ENCODE data around the gene CFAP58. TPM values are rescaled to one million over a fixed set of nuclear protein-coding genes. Genes with fewer than 3 reads are reported as not detected.
A peak's percentile ranks its signal among the peaks of the same experiment; 100 is the strongest.

CFAP58 gene, protein sequence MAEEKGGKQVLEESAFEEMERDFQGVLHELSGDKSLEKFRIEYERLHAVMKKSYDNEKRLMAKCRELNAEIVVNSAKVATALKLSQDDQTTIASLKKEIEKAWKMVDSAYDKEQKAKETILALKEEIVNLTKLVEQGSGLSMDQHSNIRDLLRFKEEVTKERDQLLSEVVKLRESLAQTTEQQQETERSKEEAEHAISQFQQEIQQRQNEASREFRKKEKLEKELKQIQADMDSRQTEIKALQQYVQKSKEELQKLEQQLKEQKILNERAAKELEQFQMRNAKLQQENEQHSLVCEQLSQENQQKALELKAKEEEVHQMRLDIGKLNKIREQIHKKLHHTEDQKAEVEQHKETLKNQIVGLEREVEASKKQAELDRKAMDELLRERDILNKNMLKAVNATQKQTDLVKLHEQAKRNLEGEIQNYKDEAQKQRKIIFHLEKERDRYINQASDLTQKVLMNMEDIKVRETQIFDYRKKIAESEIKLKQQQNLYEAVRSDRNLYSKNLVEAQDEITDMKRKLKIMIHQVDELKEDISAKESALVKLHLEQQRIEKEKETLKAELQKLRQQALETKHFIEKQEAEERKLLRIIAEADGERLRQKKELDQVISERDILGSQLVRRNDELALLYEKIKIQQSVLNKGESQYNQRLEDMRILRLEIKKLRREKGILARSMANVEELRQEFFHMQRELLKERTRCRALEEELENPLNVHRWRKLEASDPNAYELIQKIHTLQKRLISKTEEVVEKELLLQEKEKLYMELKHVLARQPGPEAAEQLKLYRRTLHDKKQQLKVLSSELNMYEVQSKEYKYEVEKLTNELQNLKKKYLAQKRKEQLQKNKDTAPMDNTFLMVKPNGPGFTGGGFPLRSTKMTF
- total RNA-seq, result 1.1 and 3.0 TPM in 2 replicates

DNA sequence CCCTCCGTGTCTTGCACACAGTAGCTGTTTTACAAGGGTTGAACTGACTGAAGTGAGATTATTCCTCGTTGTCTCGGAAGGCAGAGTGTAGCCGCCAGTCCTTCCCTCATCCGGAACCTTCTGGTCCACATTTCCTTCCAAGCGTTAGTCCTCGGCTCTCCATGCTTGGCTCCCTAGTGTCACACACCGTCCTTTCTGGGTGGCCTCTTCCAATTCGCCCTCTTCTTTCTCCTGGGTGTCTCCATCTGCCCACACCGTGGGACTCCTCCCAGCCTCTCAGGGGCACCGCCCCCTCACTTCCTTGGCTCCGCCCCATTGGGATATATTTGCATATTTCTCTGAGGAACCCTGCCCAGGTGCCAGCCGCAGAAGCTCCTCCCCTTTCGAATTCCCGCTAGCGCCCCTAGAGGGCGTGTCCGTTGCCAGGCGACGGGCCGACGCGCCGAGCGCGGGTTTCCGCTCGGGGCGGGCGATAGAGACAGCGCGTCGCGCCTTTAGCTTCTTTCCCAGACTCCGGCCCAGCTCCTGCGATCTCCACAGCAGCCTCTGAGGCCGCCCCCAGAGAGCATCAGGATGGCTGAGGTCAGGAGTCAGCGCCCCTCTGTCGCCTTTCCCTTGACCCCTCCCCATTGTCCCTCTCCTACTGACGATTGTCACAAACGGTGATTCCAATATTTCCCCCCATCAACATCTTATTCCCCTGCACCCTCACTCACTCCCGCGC, at the start of gene CFAP58:
Gene CFAP58 (plus strand): TSS at position 509 of the 724 bp plus-strand sequence. CDS start 65 bp downstream, at position 574.
- peak; percentile 82 to 84 for DNase-seq (ENCODE audit: low read depth in 2 of 2)

DNA sequence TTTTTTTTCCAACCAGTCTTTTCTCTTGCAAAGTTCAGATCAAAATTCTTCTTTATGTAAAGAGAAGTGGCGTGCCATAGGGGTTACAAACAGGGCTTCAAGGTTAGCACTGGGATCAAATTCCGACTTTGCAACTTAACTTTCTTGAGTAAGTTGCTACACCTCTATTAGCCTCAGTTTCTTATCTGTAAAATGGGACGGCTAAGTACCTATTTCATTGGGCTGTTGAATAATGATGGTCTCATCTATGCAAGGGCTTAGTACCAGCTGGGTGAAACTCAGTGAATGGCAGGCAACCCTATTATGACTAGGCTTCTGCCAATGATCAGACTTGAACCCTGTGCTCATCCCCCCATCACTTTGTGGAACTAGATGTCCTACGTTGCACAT, 49.3 kb upstream of the CFAP58 start:
- DNase-seq (ENCODE audit: low read depth in 2 of 2), result peak in 1 of 2 donors; percentile 27

DNA sequence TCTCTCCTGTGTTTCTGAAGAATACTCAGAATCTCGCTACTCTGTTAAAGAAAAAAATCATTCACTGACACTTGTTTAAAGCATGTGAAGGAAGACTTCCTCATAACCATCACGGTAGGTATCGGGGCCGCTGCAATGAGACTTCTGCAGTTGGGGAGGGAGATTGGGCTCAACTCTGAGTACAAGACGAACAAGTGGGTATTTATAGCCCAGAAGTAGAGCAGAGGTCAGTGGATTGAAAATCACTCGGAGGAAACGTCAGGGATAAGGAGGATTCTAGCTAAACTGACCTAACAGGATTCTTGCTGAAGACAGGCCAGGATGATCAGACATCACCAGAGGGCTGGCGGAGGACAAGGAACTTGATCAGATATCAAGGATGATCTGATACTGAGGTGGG, 48.7 kb upstream of the CFAP58 start:
- DNase-seq (ENCODE audit: low read depth in 2 of 2), result peak in 1 of 2 donors; percentile 26

DNA sequence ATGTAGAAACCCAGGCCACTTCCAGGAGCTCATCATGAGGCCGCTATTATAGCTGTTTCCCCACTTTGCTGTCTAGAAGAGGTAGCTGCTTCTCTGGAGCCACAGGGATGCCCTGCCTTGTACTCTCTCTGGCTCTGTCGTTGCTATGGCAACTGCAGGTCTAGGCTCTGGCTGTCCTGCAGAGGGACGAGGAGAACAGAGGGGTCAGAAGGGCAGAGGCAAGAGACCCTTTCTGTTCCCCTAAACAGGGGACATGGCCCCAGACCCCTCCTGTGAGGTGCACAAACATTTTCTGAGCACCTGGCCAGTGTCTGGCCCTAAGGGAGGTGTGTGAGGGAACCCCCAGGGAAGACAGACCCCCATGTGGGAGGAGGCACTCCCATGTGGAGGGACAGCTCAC, 46.7 kb upstream of the CFAP58 start:
- DNase-seq (ENCODE audit: low read depth in 2 of 2), result peak in 1 of 2 donors; percentile 52

DNA sequence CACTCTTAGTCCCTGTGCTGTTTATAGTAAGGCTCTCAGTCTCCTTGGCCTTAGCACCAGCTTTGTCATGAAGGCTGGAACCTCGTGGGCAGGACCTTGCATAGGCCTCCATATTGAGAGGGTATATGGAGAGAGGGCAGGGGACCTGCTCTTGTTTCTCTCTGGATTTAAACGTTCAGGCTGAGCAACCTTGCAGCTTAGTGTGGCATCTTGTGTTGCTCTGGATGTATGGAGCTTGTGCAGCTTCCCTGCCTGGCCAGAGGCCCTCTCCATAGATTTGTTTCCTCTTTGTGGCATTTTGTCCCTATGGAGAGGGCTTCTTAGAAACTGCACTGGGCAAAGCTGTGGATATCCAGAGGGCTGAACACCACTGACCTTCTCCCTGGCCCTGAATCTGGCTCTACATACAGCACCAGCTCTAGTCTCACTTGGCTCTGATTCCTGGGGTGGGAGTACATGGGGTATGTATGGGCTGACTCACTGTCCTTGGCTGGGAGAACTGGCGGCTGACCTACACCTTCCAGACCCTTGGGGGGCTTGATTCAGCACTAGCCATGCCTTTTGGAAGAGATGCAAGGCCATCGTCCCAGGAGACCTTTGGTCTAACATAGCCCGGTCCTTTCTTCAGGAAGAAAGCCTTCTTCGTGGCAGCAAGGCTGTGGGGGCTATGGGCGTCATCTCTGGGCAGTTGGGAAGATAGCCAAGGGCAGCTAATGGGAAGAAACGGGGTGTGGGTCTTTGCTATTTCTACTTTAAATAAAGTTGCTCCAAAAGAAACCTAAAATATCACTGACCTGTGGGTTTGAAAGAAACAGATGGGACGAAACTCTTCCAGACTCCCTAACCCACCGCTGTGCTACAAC, 45.8 kb upstream of the CFAP58 start:
- peak in 1 of 2 donors; percentile 43 for DNase-seq (ENCODE audit: low read depth in 2 of 2)

DNA sequence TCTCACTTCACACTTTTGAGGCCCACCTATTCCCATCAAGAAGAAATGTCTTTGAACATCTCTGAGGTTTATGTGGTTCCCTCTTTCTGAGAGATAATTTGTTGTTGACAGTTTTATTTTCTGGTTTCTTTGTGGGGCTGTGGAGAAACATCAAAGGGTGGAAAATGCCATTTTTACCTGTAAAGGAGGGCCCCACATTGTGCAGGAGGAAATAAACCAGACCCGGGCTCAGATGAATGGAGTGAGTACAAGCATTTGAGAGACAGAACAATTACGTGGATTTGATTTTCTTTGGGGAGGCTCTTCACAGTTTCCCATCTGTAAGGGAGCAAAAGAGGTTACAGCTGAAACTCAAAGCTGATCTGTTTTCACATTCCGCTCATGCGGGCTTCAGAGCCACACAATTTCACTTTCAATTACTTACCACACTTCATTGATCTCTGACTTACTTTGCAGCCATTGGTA, 45.2 kb upstream of the CFAP58 start:
- no peak for DNase-seq (ENCODE audit: low read depth in 2 of 2)

DNA sequence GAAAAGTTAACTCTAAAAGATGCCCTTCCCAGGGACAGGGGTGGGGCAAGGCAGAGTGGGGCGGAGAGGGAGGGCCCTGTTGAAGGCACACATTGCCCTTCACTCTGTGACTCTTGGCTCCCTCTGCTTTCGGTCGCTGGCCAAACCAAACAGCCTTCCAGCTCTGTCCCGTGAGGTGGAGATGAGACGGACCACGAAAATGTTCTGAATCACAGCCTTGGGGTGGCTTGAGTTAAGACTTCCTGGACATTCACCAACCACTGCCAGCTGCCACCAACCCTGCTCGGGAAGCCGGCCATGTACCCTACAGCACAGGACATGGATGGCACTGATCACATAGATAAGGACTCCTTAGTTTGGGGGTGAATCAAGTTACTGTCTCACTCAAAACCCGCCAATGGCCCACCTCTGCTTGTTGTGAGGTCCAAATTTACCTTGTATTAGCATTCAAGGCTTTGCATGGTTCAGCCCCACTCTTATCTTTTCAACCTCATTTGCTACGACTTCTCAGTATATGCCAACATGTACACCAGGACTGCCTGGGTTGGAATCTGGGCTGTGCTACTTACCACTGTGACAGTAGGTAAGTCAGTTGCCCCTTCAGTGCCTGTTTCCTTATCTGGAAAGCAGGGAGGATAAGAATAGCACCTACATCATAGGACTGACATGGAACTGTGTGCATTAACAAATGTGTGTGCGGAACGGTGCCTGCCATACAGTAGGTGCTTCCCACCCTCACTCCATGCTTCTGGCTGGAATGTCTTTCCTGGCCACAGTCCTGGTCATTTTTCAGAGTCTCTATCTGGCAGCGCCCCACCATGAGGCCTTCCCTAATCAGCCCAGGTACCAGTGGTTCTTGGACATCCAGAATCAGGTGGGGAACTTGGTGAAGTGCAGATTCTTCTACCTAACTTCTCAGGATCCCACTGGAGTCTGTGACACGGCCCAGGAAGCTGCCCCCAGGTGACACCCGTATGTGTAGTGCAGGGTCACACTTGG, 43.4 kb upstream of the CFAP58 start:
- DNase-seq (ENCODE audit: low read depth in 2 of 2), result peak in 1 of 2 donors; percentile 72

DNA sequence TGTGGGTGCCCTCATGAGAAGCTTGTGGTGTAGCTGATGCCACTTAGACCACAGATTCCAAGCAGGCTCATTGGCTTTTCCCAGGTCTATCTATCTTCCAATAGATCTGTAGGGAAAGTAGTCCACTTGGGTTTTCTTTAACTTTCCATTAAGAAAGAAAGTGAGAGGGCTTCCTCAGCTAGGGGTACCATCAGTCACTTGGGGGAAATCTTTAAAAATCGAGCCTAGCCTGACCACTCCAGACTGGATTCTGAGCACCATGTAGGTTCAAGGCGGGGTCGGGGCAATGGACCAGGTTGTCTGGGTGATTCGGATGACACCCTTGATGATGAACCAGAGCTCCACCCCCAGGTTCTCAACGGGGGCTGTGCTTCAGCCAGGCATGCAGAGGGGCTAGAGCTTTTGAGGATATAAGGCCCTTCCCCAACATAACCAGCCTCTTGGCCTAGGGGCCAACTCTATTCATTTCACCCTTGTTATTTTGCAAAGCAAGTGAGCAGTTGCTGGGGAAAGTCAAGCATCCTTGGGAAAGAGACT, 42.4 kb upstream of the CFAP58 start:
- no peak for DNase-seq (ENCODE audit: low read depth in 2 of 2)

DNA sequence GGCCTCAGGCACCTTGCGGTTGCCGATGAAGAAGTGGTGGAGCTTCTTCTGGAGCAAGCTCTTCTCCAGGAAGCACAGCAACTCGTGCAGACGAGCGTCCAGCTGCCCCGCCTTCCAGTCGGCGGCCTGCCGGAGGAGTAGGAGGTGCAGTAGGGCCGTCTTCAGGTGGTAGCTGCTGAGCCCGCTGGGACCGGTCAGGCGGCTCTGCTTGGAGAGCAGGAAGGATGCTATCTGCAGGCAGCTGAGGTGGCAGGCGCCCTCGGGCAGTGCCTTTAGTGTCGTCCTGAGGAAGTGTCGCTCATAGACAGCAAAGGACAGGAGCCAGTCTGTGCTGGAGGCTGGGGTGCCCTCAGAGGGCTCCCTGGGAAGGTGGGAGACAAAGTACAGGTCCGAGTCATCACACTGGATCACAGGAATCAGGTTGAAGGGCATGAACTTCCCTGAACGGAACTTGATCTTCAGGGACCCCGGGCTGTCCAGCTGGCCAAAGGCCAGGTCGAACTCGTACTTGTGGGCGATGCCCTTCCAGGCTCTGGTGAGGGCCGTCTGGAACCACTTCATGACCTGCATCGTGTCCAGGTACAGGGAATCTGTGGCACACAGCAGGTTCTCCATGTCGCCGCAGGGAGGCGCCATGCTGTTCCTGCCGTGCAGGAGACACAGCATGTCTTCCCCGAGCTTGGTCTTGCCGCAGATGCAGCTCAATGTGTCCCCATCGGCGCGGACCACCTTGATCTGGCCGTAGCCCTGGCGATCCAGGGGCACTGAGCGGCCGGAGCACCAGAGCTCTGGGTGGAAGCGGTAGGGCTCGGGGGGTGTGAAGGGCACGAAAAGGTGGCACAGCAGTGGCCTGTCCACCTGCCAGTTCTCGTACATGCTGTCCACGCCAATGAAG, 38.8 kb upstream of the CFAP58 start:
- no peak for DNase-seq (ENCODE audit: low read depth in 2 of 2)

DNA sequence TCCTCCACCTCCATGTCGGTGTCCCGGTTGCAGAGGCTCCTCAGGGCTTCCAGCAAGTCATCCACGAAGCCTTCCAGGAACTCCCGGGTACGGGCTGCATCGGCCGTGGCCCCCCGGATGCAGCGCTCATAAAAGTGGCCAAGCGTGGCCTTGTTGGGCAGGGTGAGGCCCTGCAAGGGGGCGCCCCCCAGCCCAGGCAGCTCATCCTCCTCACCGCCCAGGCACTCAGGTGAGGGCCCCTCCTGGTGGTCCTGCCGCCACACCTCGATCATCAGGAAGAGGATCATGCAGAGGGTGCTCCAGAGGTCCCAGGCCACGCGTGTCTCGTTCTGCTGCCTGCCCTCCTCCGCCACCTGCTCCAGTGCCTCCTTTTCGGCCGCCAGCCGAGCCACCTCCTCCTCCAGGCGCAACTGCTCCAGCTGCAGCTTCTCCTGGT, 38.1 kb upstream of the CFAP58 start:
- no peak for DNase-seq (ENCODE audit: low read depth in 2 of 2)

DNA sequence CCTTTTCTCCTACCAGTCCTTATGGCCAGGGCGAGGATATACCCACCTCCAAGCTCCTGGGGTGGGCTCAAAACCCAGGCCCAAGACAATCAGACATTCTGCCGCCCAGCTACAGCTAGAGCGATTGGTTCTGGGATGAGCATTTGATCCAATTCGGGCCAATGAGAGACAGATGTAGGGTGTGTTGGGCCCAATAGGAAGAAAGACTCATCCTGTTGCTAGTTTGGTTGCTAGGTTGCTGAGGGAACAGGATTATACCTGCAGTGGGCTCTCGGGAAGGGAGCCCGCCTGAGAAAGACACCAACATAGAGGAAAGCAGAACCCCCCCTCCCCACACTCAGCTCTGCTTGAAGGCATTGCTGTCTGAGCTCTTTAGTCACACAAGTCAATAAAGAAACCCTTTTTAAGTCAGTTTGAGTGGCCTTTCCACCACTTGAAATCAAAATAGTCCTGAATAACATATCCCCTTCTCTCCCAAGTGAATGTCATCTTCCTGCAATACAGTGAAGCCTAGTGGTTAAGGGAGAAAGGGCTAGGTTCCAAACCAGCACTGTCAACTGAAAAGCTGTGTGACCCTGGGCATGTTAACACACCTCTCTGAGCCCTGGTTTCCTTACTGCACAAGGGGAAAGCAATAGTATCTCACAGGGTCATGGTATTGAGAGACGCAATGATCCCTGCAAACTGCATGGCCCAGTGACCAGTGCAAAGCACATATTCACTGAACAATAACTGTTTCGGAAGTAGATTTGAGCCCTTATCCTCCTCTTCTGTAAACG, 37.1 kb upstream of the CFAP58 start:
- DNase-seq (ENCODE audit: low read depth in 2 of 2), result no peak

DNA sequence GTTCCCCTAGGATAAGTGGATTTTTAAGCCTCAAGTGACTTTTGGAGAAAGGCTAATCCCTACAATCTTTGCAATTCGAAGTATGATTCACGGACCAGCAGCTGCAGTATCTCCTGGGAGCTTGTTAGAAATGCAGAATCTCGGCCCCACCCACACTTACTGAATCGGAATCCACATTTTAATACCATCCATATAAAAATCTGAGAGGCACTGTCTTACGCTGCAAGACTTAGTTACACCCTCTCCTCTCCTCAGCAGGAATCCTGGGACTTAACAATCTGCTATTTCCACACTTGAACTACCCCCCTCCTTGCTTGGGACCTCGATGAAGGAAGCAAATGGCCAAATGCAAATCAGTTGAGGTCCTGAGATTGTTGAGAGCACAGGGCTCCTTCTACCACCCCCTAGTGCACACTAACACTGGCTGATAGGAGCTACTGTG, 36.3 kb upstream of the CFAP58 start:
- no peak for DNase-seq (ENCODE audit: low read depth in 2 of 2)

DNA sequence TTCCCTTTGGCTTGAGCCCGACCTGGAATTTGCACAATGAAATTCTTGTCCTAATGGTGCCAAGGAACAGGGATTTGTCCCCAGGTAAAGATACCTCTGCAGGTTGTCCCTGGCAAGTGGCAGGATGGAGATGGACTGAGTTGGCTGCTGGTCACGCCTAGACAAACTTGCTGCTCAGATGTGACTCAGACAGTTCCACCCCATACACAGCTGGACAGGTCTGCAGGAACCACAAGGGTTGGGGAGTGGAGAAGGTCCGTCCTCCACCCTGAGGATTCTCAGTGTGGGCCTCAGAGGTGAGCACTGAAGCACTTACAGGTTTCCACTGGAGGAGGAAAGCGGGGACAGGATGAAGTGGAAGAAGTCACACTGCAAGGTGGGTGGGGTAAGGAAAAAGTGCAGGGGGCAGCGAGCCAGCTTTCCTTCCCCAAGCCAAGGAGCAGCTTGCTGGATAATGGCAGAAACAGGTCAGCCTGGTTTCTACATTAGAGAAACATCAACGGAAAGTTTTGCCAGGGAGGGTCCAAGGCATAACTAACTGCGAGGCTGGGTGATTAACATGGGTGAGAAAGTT, 35.8 kb upstream of the CFAP58 start:
- DNase-seq (ENCODE audit: low read depth in 2 of 2), result no peak

DNA sequence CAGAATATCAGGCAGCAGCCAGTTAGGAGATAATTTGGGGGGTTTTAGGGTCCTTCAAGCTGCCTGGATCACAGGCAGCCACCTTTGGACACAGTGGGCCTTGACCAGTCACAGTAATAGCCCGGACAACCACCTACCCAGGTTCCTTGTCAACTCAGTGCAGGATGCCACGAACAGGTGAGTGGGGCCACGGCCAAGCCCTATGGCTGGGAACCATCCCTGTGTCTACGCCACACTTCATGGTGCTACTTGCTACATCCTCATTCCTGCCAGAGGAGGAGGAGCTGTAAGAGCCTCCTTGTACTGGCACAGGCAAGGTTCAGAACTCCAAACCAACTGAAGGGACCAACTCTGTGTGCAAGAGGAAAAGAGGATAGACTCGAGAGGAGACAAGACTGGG, 35.3 kb upstream of the CFAP58 start:
- DNase-seq (ENCODE audit: low read depth in 2 of 2), result no peak

DNA sequence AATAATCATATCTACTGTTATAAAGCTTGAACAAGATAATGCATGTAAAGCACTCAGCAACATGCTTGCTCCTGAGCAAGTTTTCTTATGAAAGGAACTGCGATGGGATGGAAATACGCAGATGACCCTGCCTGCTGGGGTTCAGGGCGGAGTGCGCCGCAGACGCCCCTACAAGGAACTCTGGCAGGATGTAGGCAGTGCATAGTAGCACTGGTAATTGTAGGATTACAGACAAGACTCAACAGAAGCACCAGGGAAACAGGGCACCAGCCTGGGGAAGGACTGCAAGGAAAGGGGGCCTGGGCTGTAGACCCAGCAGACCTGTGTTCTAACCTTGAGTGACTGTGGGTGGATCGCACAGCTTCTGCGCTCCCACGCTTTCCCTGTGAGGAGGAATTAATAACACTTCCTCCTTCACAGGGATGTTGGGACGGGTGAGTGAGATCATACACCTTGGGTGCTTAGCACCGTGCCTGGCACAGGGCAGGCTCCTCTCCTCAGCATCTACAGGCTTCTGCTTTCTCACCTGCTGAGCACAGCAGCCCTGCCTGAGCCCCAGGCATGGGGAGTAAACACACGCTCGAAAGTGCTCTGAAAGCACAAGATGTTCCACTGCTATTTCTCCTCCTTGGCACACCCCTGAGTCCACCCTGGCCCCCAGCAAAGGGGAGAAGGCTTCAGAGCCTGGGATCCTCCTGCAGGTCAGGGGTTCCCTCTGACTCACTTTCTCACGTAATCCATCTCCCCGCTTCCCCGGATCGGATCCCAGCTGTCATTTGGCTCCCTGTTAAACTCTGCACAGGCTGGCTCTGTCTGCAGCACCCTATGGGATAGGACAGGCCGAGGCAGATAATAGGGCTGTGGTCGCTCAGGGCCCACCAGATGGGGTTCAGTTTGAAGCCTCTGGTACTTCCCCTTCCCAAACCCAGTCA, 34.6 kb upstream of the CFAP58 start:
- DNase-seq (ENCODE audit: low read depth in 2 of 2), result no peak

DNA sequence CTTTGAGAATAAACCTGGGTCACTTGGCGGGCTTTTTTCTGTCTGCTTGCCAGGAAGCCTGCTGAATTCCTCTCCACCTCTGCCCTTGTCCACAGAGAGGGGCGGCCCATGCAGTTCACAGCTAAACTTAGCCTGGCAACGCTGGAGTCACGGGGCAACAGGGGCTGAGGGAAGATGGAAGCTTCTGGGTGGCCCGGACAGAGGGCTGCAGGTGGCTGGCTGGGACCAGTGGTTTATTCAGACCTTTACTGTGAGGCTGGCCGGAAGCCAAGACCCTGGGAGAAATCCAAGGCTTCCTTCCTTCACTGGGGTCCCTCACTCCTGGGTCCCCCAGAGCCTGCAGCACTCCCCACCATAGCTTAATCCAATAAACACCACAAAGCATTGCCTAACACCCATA, 32.4 kb upstream of the CFAP58 start:
- no peak for DNase-seq (ENCODE audit: low read depth in 2 of 2)
